HepG2 (cell line): ENCODE results near the gene SH3BP2. TPM values are rescaled to one million over a fixed set of nuclear protein-coding genes. Genes with fewer than 3 reads are reported as not detected.

ENCODE experiments used
- ATAC-seq: fragments of 200-7000 bp; cut with Tn5 transposase; 3 replicates; pipeline ENCODE4 v1.9.1; 2020; ENCODE audit warnings: mild to moderate bottlenecking, moderate library complexity
- BruUV-seq: library from RNA; stranded (reverse); fragments of 400-500 nt; replicated peaks from 2 replicates; lab custom pipeline; 2021; lab: Mats Ljungman, UMichigan
- CTCF ChIA-PET: fragments of 300-600 bp; formaldehyde crosslinking; extraction: SDS; loops from one replicate; lab custom pipeline; 2021; ENCODE audit warnings: low total read pairs, inconsistent platforms, low intra/inter-chr PET ratio; lab: Yijun Ruan, JAX
- POLR2A ChIA-PET: fragments of 350-600 bp; sonication (Branson Sonifier 250); formaldehyde crosslinking; loops from one replicate; lab custom pipeline; 2020; ENCODE audit warnings: antibody characterized with exemption, inconsistent platforms; lab: Yijun Ruan, JAX
- DNase-seq: peaks from one replicate; pipeline ENCODE4 v3.0.0-alpha.2; 2015; ENCODE audit warnings: low spot score
- FAIRE-seq: peaks from 3 replicates; lab custom pipeline; 2011; peaks lifted over from hg19 to GRCh38; lab: Jason Lieb, UNC
- H2AFZ ChIP-seq: one replicate; pipeline ENCODE4 v1.6.1; 2011; ENCODE audit warnings: low read length, inconsistent platforms
- H3K27ac ChIP-seq: fragments of 300-600 bp; 3 replicates; pipeline ENCODE4 v1.8.0; 2011; ENCODE audit warnings: mixed run types, mild to moderate bottlenecking, mixed read lengths, low read length, inconsistent platforms; ENCODE audit not compliant: insufficient read depth; ENCODE audit errors: extremely low read length
- H3K27me3 ChIP-seq, 2 experiments: fragments of 200-600 bp in 1 of 2; 2 replicates in 1 of 2; 3 replicates in 1 of 2; pipeline versions ENCODE4 v1.6.0 to v1.8.0; 2011; ENCODE audit warnings: low read length in 2 of 2, mild to moderate bottlenecking in 2 of 2, moderate library complexity in 2 of 2, inconsistent platforms in 1 of 2; ENCODE audit not compliant: insufficient read depth in 2 of 2, control insufficient read depth in 1 of 2
- H3K36me3 ChIP-seq, 2 experiments: fragments of 200-600 bp in 1 of 2; replicated peaks in 1 of 2; 2 replicates in 1 of 2; 3 replicates in 1 of 2; pipeline versions ENCODE4 v1.5.1 to v1.8.0; 2011; ENCODE audit warnings: low read length in 2 of 2, inconsistent platforms in 1 of 2; ENCODE audit not compliant: insufficient read depth in 2 of 2, control insufficient read depth in 1 of 2
- H3K4me1 ChIP-seq: 2 replicates; pipeline ENCODE4 v1.5.1; 2012; ENCODE audit warnings: low read length, inconsistent platforms; ENCODE audit not compliant: insufficient read depth
- H3K4me2 ChIP-seq: 2 replicates; pipeline ENCODE4 v1.6.0; 2011; ENCODE audit warnings: low read depth, low read length, inconsistent platforms
- H3K4me3 ChIP-seq, 3 experiments: fragments of 200-600 bp in 1 of 3; sonication (generic), shearing (Covaris generic) in 1 of 3; replicated peaks in 1 of 3; 2 replicates each; pipeline ENCODE4 v1.5.1; 2011 to 2016; ENCODE audit warnings: low read length in 3 of 3, inconsistent platforms in 2 of 3, low read depth in 2 of 3, mild to moderate bottlenecking in 2 of 3, control low read depth in 1 of 3, mixed read lengths in 1 of 3; ENCODE audit not compliant: insufficient read depth in 1 of 3
- H3K79me2 ChIP-seq: one replicate; pipeline ENCODE4 v1.6.1; 2011; ENCODE audit warnings: low read length, inconsistent platforms; ENCODE audit not compliant: insufficient read depth
- H3K9ac ChIP-seq: 2 replicates; pipeline ENCODE4 v1.6.0; 2011; ENCODE audit warnings: mild to moderate bottlenecking, low read depth, low read length, inconsistent platforms; ENCODE audit not compliant: insufficient read depth
- H3K9me3 ChIP-seq: 2 replicates; pipeline ENCODE4 v1.5.1; 2012; ENCODE audit warnings: mild to moderate bottlenecking, low read length
- H4K20me1 ChIP-seq: 2 replicates; pipeline ENCODE4 v1.6.0; 2011; ENCODE audit warnings: inconsistent platforms, mild to moderate bottlenecking, low read length, moderate library complexity; ENCODE audit not compliant: insufficient read depth
- ATF7-NPFF ChIP-seq: sonication (generic); formaldehyde crosslinking; IDR thresholded peaks from 2 replicates; pipeline ENCODE4 v1.8.1; 2023; ENCODE audit warnings: mild to moderate bottlenecking, low read depth, missing genetic modification reagents, moderate library complexity
- FOXC1 ChIP-seq: sonication (generic); formaldehyde crosslinking; IDR thresholded peaks from 2 replicates; pipeline ENCODE4 v1.8.0; 2022; ENCODE audit warnings: mild to moderate bottlenecking, missing genetic modification reagents, borderline replicate concordance
- HNF4A ChIP-seq: sonication (generic); formaldehyde crosslinking; IDR thresholded peaks from 2 replicates; pipeline ENCODE4 v1.4.0; 2020; ENCODE audit warnings: missing genetic modification reagents
- HOXA3 ChIP-seq: sonication (generic); formaldehyde crosslinking; IDR thresholded peaks from 2 replicates; pipeline ENCODE4 v1.5.0; 2020; ENCODE audit warnings: missing genetic modification reagents
- KAT8 ChIP-seq: IDR thresholded peaks from 2 replicates; pipeline ENCODE4 v1.6.1; 2016; ENCODE audit warnings: missing genetic modification reagents, missing compliant biosample characterization
- KLF12 ChIP-seq: sonication (generic); formaldehyde crosslinking; IDR thresholded peaks from 2 replicates; pipeline ENCODE4 v1.4.0; 2020; ENCODE audit warnings: missing genetic modification reagents, borderline replicate concordance
- KLF15 ChIP-seq: sonication (generic); formaldehyde crosslinking; IDR thresholded peaks from 2 replicates; pipeline ENCODE4 v1.8.1; 2023; ENCODE audit warnings: borderline replicate concordance, mild to moderate bottlenecking, inconsistent platforms, missing genetic modification reagents, mixed read lengths
- MED1 ChIP-seq: sonication (generic); formaldehyde crosslinking; IDR thresholded peaks from 2 replicates; pipeline ENCODE4 v1.4.0; 2020; ENCODE audit warnings: missing genetic modification reagents
- NFYB ChIP-seq: sonication (generic); formaldehyde crosslinking; IDR thresholded peaks from 2 replicates; pipeline ENCODE4 v1.4.0; 2020; ENCODE audit warnings: missing genetic modification reagents
- SAP130 ChIP-seq: IDR thresholded peaks from 2 replicates; pipeline ENCODE4 v1.6.1; 2016; ENCODE audit warnings: low read depth
- SKI ChIP-seq: fragments of 450-650 bp; IDR thresholded peaks from one replicate; pipeline ENCODE4 v1.6.1; 2018; ENCODE audit warnings: mild to moderate bottlenecking; ENCODE audit not compliant: partially characterized antibody
- TARDBP ChIP-seq: sonication (generic); formaldehyde crosslinking; IDR thresholded peaks from 2 replicates; pipeline ENCODE4 v1.8.0; 2022; ENCODE audit warnings: mild to moderate bottlenecking, missing genetic modification reagents
- ZKSCAN5 ChIP-seq: sonication (generic); formaldehyde crosslinking; IDR thresholded peaks from 2 replicates; pipeline ENCODE4 v1.5.1; 2020; ENCODE audit warnings: mild to moderate bottlenecking, missing genetic modification reagents
- ZNF263 ChIP-seq: sonication (generic); formaldehyde crosslinking; IDR thresholded peaks from 2 replicates; pipeline ENCODE4 v1.4.0; 2020; ENCODE audit warnings: missing genetic modification reagents
- ZNF775 ChIP-seq: sonication (generic); formaldehyde crosslinking; IDR thresholded peaks from 2 replicates; pipeline ENCODE4 v1.4.0; 2020; ENCODE audit warnings: missing genetic modification reagents, mild to moderate bottlenecking, moderate library complexity, borderline replicate concordance
- WGBS: methylation state at CpG from one replicate; pipeline ENCODE4 v1.1.6; 2017; ENCODE audit warnings: low lambda C conversion rate; 5-methylcytosine and 5-hydroxymethylcytosine counted together
- in situ Hi-C: cut with HindIII; loops from 2 replicates; pipeline ENCODE4 v1.10.0; 2017; ENCODE audit warnings: low pct_unique_long_range_greater_than_20kb; ENCODE audit not compliant: extremely low pct_ligation_motif_present
- intact Hi-C: fragments of 100-400 bp; cut with micrococcal nuclease; formaldehyde crosslinking; loops from one replicate; pipeline ENCODE4 v1.10.0; 2022; ENCODE audit not compliant: unreplicated experiment
- polyA plus RNA-seq, 8 experiments: library from polyadenylated mRNA; depleted of rRNA in 3 of 8; stranded (reverse) in 7 of 8; unstranded in 1 of 8; fragments of >200 nt; fragmentation: Illumina TruSeq in 4 of 8; extraction: Trizol in 4 of 8; gene quantifications; 2 replicates each; pipeline versions ENCODE4 v1.2.1 to v1.2.3, GENCODE V29; 2011 to 2016; ENCODE audit warnings: low read depth in 4 of 8, missing spikeins in 1 of 8, mixed read lengths in 1 of 8; ENCODE audit not compliant: insufficient read depth in 1 of 8
- total RNA-seq, 5 experiments: library from RNA; depleted of rRNA; stranded (reverse); fragments of >200 nt; fragmentation: Illumina TruSeq; extraction: Trizol; gene quantifications; 2 replicates each; pipeline ENCODE4 v1.2.3, GENCODE V29; 2016; ENCODE audit warnings: low read depth in 1 of 5
- TF ChIP-seq, protein P1 (sequence below): sonication (generic); formaldehyde crosslinking; IDR thresholded peaks from 2 replicates; pipeline ENCODE4 v1.4.0; 2020; ENCODE audit warnings: low read depth, mild to moderate bottlenecking, missing genetic modification reagents
- TF ChIP-seq, protein P2 (sequence below): IDR thresholded peaks from 2 replicates; pipeline ENCODE4 v1.6.1; 2016; ENCODE audit warnings: missing biosample characterization, missing genetic modification reagents, low read depth
- TF ChIP-seq, protein P3 (sequence below): sonication (generic); formaldehyde crosslinking; IDR thresholded peaks from 2 replicates; pipeline ENCODE4 v1.5.1; 2020; ENCODE audit warnings: missing genetic modification reagents, mild to moderate bottlenecking, borderline replicate concordance

SH3BP2 gene
- total and polyA plus RNA-seq, 2 of the 13 experiments (the other 11 are each of a cell fraction or from before 2014, with no cell fraction given) = 16.9 to 34.5 TPM

- ChIA-PET POLR2A (interaction anchor here (0.8 to 0.9 kb wide), 2 partner anchors 14 to 52 kb away, joined by 3 read pairs; no protein-coding TSS in a partner anchor), CTCF (no interaction called here)
- peak overlapping the region; percentile 51 for H3K27ac ChIP-seq
- in situ Hi-C loops (no loop called here), intact Hi-C loops (no loop called here)
- H3K9ac ChIP-seq = 0 out of 2 replicates have a peak overlapping the region, but pooled peaks have one; percentile 29
- 26% methylated on average over 7 of the region's 7 CpGs for WGBS
- ATAC-seq (no peak; the same call in 2 of the 3 replicates), DNase-seq (no peak), FAIRE-seq (no peak)
- peak overlapping the region; percentile 53 for H3K4me2 ChIP-seq
- H3K4me1 ChIP-seq = peaks cover 94% of the 10 kb centered on the region
- no peak overlapping the region; a peak in 1 of 6 replicates for H3K4me3 ChIP-seq
- H3K79me2 ChIP-seq = peaks cover 90% of the 10 kb centered on the region
- BruUV-seq = no TSS peak
- no peak overlapping the region for H2AFZ ChIP-seq
- H3K9me3 ChIP-seq = no peaks in the 10 kb centered on the region
- peaks cover 36% of the 10 kb centered on the region for H4K20me1 ChIP-seq
- H3K36me3 ChIP-seq = peaks cover 0 to 16% of the 10 kb centered on the region in 2 experiments; a peak in 2 of 5 replicates
- no peaks in the 10 kb centered on the region for H3K27me3 ChIP-seq
- TF ChIP-seq SKI (no peak), KLF12 (peak; percentile 21; the same call in 1 of the 2 replicates), SAP130 (CRISPR knock-in tag) (peak; percentile 31; the same call in 1 of the 2 replicates), ZKSCAN5 (CRISPR knock-in tag) (no peak), KLF15 (CRISPR knock-in tag) (no peak), KAT8 (no peak), ZNF775 (CRISPR knock-in tag) (no peak), MED1 (CRISPR knock-in tag) (peak; percentile 27; the same call in 1 of the 2 replicates), TARDBP (CRISPR knock-in tag) (no peak), ATF7-NPFF (CRISPR knock-in tag) (no peak), HNF4A (CRISPR knock-in tag) (peak; percentile 37), FOXC1 (CRISPR knock-in tag) (no peak), HOXA3 (0 out of 2 replicates have a peak, but pooled peaks have one; percentile 36), ZNF263 (peak; percentile 77), NFYB (CRISPR knock-in tag) (no peak)
- TF ChIP-seq, protein P1, sequence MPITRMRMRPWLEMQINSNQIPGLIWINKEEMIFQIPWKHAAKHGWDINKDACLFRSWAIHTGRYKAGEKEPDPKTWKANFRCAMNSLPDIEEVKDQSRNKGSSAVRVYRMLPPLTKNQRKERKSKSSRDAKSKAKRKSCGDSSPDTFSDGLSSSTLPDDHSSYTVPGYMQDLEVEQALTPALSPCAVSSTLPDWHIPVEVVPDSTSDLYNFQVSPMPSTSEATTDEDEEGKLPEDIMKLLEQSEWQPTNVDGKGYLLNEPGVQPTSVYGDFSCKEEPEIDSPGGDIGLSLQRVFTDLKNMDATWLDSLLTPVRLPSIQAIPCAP (CRISPR knock-in tag) = no peak
- TF ChIP-seq, protein P2, sequence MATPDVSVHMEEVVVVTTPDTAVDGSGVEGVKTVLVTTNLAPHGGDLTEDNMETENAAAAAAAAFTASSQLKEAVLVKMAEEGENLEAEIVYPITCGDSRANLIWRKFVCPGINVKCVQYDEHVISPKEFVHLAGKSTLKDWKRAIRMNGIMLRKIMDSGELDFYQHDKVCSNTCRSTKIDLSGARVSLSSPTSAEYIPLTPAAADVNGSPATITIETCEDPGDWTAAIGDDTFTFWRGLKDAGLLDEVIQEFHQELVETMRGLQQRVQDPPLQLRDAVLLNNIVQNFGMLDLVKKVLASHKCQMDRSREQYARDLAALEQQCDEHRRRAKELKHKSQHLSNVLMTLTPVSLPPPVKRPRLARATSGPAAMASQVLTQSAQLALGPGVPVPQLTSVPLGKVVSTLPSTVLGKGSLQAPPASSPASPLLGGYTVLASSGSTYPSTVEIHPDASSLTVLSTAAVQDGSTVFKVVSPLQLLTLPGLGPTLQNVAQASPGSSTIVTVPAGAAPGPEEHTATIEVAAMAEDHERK (CRISPR knock-in tag) = no peak
- TF ChIP-seq, protein P3, sequence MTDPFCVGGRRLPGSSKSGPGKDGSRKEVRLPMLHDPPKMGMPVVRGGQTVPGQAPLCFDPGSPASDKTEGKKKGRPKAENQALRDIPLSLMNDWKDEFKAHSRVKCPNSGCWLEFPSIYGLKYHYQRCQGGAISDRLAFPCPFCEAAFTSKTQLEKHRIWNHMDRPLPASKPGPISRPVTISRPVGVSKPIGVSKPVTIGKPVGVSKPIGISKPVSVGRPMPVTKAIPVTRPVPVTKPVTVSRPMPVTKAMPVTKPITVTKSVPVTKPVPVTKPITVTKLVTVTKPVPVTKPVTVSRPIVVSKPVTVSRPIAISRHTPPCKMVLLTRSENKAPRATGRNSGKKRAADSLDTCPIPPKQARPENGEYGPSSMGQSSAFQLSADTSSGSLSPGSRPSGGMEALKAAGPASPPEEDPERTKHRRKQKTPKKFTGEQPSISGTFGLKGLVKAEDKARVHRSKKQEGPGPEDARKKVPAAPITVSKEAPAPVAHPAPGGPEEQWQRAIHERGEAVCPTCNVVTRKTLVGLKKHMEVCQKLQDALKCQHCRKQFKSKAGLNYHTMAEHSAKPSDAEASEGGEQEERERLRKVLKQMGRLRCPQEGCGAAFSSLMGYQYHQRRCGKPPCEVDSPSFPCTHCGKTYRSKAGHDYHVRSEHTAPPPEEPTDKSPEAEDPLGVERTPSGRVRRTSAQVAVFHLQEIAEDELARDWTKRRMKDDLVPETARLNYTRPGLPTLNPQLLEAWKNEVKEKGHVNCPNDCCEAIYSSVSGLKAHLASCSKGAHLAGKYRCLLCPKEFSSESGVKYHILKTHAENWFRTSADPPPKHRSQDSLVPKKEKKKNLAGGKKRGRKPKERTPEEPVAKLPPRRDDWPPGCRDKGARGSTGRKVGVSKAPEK (CRISPR knock-in tag) = no peak
Measured at GRCh38 chr4:2852481-2852921, 59.6 kb downstream of the SH3BP2 start.
